NCI-H2029 (cell line): ENCODE data around the gene MEGF9.

Experiments
- DNase-seq: peaks from one replicate; lab custom pipeline; 2025; lab: John Stamatoyannopoulos, UW

Gene MEGF9

GRCh38 chr9:120621941-120622340 lies 92.3 kb downstream of the MEGF9 start:
- no peak for DNase-seq

- DNase-seq, result peak; percentile 58
These were observed 94.3 kb downstream of the MEGF9 start for GRCh38 chr9:120619751-120620655.

GRCh38 chr9:120616966-120617935 lies 97.0 kb downstream of the MEGF9 start:
- no peak for DNase-seq

GRCh38 chr9:120612218-120612617 lies 102.1 kb downstream of the MEGF9 start:
- DNase-seq, result no peak

- DNase-seq, result no peak
These were observed 102.6 kb downstream of the MEGF9 start for GRCh38 chr9:120611690-120612068.

- no peak for DNase-seq
These were observed 103.1 kb downstream of the MEGF9 start for GRCh38 chr9:120610975-120611689.

GRCh38 chr9:120609636-120610035 lies 104.6 kb downstream of the MEGF9 start:
- no peak for DNase-seq

- DNase-seq, result no peak
These were observed 105.8 kb downstream of the MEGF9 start for GRCh38 chr9:120608421-120608820.

- DNase-seq, result no peak
These were observed 110.7 kb downstream of the MEGF9 start for GRCh38 chr9:120603591-120603990.

- DNase-seq, result no peak
These were observed 111.3 kb downstream of the MEGF9 start for GRCh38 chr9:120603010-120603409.

GRCh38 chr9:120593955-120594277 lies 120.4 kb downstream of the MEGF9 start:
- DNase-seq, result no peak

GRCh38 chr9:120593250-120593954 lies 120.9 kb downstream of the MEGF9 start:
- no peak for DNase-seq

GRCh38 chr9:120592210-120592609 lies 122.1 kb downstream of the MEGF9 start:
- DNase-seq, result no peak

- peak; percentile 14 for DNase-seq
These were observed 126.9 kb downstream of the MEGF9 start for GRCh38 chr9:120587328-120587727.

GRCh38 chr9:120583958-120584369 lies 130.3 kb downstream of the MEGF9 start:
- DNase-seq, result peak; percentile 98

GRCh38 chr9:120580051-120580896 lies 134.0 kb downstream of the MEGF9 start, which contains the start of gene CDK5RAP2:
Gene CDK5RAP2, minus strand, starts transcription at chr9:120580167. Its CDS starts 189 bp downstream, at chr9:120579978.
- DNase-seq, result peak; percentile 98

GRCh38 chr9:120579139-120580050 lies 134.9 kb downstream of the MEGF9 start:
- DNase-seq, result peak; percentile 37

GRCh38 chr9:120574473-120574872 lies 139.8 kb downstream of the MEGF9 start:
- no peak for DNase-seq

- no peak for DNase-seq
These were observed 141.8 kb downstream of the MEGF9 start for GRCh38 chr9:120572472-120572871.
